H9 (cell line): ENCODE measurements around the gene TMC1. TPM values are rescaled to one million over a fixed set of nuclear protein-coding genes. Genes with fewer than 3 reads are reported as not detected.

Experiments
- DNase-seq: peaks from one replicate; pipeline ENCODE4 v3.0.0-alpha.2; 2017
- H2AFZ ChIP-seq: one replicate; pipeline ENCODE4 v1.6.1; 2013; ENCODE audit warnings: mild to moderate bottlenecking, low read length, control low read depth, moderate library complexity
- H2AK5ac ChIP-seq: 2 replicates; pipeline ENCODE4 v1.6.1; 2013; ENCODE audit warnings: low read length, control low read depth, mixed read lengths; ENCODE audit not compliant: insufficient read length
- H2BK120ac ChIP-seq: one replicate; pipeline ENCODE4 v1.6.1; 2013; ENCODE audit warnings: low read depth, mild to moderate bottlenecking, low read length, control low read depth, inconsistent platforms; ENCODE audit not compliant: poor library complexity, severe bottlenecking
- H2BK12ac ChIP-seq: 2 replicates; pipeline ENCODE4 v1.6.1; 2013; ENCODE audit warnings: low read length, control low read depth, mixed read lengths, low read depth; ENCODE audit not compliant: insufficient read length
- H2BK15ac ChIP-seq: 2 replicates; pipeline ENCODE4 v1.6.1; 2013; ENCODE audit warnings: low read depth, low read length, control low read depth
- H2BK20ac ChIP-seq: one replicate; pipeline ENCODE4 v1.6.1; 2013; ENCODE audit warnings: low read depth, mild to moderate bottlenecking, low read length, control low read depth, inconsistent platforms; ENCODE audit not compliant: poor library complexity, severe bottlenecking
- H2BK5ac ChIP-seq: 2 replicates; pipeline ENCODE4 v1.6.1; 2013; ENCODE audit warnings: low read length, control low read depth, mixed read lengths; ENCODE audit not compliant: insufficient read length
- H3K14ac ChIP-seq: 2 replicates; pipeline ENCODE4 v1.6.1; 2013; ENCODE audit warnings: low read length, control low read depth; ENCODE audit not compliant: insufficient read depth
- H3K18ac ChIP-seq: 2 replicates; pipeline ENCODE4 v1.6.1; 2013; ENCODE audit warnings: low read depth, mild to moderate bottlenecking, mixed read lengths, low read length, control low read depth; ENCODE audit not compliant: insufficient read length
- H3K23ac ChIP-seq: 2 replicates; pipeline ENCODE4 v1.6.1; 2013; ENCODE audit warnings: low read length, control low read depth, mixed read lengths, low read depth; ENCODE audit not compliant: insufficient read length
- H3K23me2 ChIP-seq: 2 replicates; pipeline ENCODE4 v1.6.1; 2013; ENCODE audit warnings: low read depth, mild to moderate bottlenecking, mixed read lengths, low read length, control low read depth; ENCODE audit not compliant: insufficient read length, poor library complexity, severe bottlenecking
- H3K27ac ChIP-seq: 2 replicates; pipeline ENCODE4 v1.5.1; 2013; ENCODE audit warnings: low read length, control low read depth, mixed read lengths, low read depth; ENCODE audit not compliant: insufficient read length
- H3K27me3 ChIP-seq: 2 replicates; pipeline ENCODE4 v1.6.1; 2013; ENCODE audit warnings: low read length, control low read depth, inconsistent platforms; ENCODE audit not compliant: insufficient read depth
- H3K4ac ChIP-seq: 2 replicates; pipeline ENCODE4 v1.6.1; 2013; ENCODE audit warnings: low read depth, mild to moderate bottlenecking, control low read depth, inconsistent platforms, low read length, moderate library complexity
- H3K4me1 ChIP-seq: 2 replicates; pipeline ENCODE4 v1.6.1; 2013; ENCODE audit warnings: low read length, control low read depth, inconsistent platforms; ENCODE audit not compliant: insufficient read depth
- H3K4me2 ChIP-seq: 2 replicates; pipeline ENCODE4 v1.6.1; 2013; ENCODE audit warnings: low read length, control low read depth, mixed read lengths; ENCODE audit not compliant: insufficient read length, insufficient read depth
- H3K56ac ChIP-seq: 2 replicates; pipeline ENCODE4 v1.6.1; 2013; ENCODE audit warnings: low read depth, mild to moderate bottlenecking, mixed read lengths, low read length, control low read depth; ENCODE audit not compliant: insufficient read length
- H3K79me1 ChIP-seq: 2 replicates; pipeline ENCODE4 v1.6.1; 2013; ENCODE audit warnings: low read depth, mild to moderate bottlenecking, moderate library complexity, low read length, control low read depth, inconsistent platforms; ENCODE audit not compliant: insufficient read depth, poor library complexity, severe bottlenecking
- H3K79me2 ChIP-seq: 2 replicates; pipeline ENCODE4 v1.6.1; 2013; ENCODE audit warnings: low read length, control low read depth, inconsistent platforms; ENCODE audit not compliant: insufficient read depth
- H3K9ac ChIP-seq: 2 replicates; pipeline ENCODE4 v1.6.1; 2013; ENCODE audit warnings: low read length, control low read depth, mixed read lengths; ENCODE audit not compliant: insufficient read length; ENCODE audit errors: extremely low read depth
- H3K9me3 ChIP-seq: one replicate; pipeline ENCODE4 v1.6.1; 2013; ENCODE audit warnings: low read depth, low read length, inconsistent platforms; ENCODE audit not compliant: control insufficient read depth
- H3T11ph ChIP-seq: one replicate; pipeline ENCODE4 v1.6.1; 2013; ENCODE audit warnings: mild to moderate bottlenecking, low read length, control low read depth, inconsistent platforms
- H4K20me1 ChIP-seq: one replicate; pipeline ENCODE4 v1.6.1; 2013; ENCODE audit not compliant: control insufficient read depth, insufficient read length, insufficient read depth
- H4K5ac ChIP-seq: 2 replicates; pipeline ENCODE4 v1.6.1; 2013; ENCODE audit warnings: low read depth, mild to moderate bottlenecking, mixed read lengths, low read length, control low read depth; ENCODE audit not compliant: insufficient read length
- H4K8ac ChIP-seq: replicated peaks from 2 replicates; pipeline ENCODE4 v1.6.1; 2013; ENCODE audit warnings: low read length, control low read depth, mixed read lengths, low read depth; ENCODE audit not compliant: insufficient read length
- H4K91ac ChIP-seq: 2 replicates; pipeline ENCODE4 v1.6.1; 2013; ENCODE audit warnings: low read depth, mild to moderate bottlenecking, moderate library complexity, mixed read lengths, low read length, control low read depth; ENCODE audit not compliant: insufficient read length
- H3K27ac Mint-ChIP-seq, 3 experiments: 2 replicates in 2 of 3; 3 replicates in 1 of 3; pipeline ENCODE4 v1.8.0; 2020 to 2021; ENCODE audit warnings: mixed read lengths in 3 of 3, mild to moderate bottlenecking in 1 of 3, moderate library complexity in 1 of 3
- H3K27me3 Mint-ChIP-seq: 2 replicates; pipeline ENCODE4 v1.8.0; 2021; ENCODE audit warnings: low read depth, mild to moderate bottlenecking, moderate library complexity, mixed read lengths
- H3K36me3 Mint-ChIP-seq, 3 experiments: 2 replicates in 2 of 3; 3 replicates in 1 of 3; pipeline ENCODE4 v1.8.0; 2020 to 2021; ENCODE audit warnings: low read depth in 3 of 3, mixed read lengths in 3 of 3; ENCODE audit not compliant: insufficient read depth in 1 of 3
- H3K4me1 Mint-ChIP-seq, 2 experiments: 2 replicates each; pipeline ENCODE4 v1.8.0; 2020; ENCODE audit warnings: mixed read lengths in 2 of 2
- H3K4me3 Mint-ChIP-seq, 2 experiments: 2 replicates in 1 of 2; 3 replicates in 1 of 2; pipeline ENCODE4 v1.8.0; 2020 to 2021; ENCODE audit warnings: mild to moderate bottlenecking in 2 of 2, mixed read lengths in 2 of 2, moderate library complexity in 1 of 2
- H3K9me3 Mint-ChIP-seq, 2 experiments: 2 replicates in 1 of 2; 3 replicates in 1 of 2; pipeline ENCODE4 v1.8.0; 2020; ENCODE audit warnings: mild to moderate bottlenecking in 2 of 2, mixed read lengths in 2 of 2, moderate library complexity in 1 of 2
- WGBS: extraction: QIAGEN DNeasy Blood & Tissue Kit; methylation state at CpG from one replicate; pipeline ENCODE4 v1.1.7; 2013; ENCODE audit warnings: missing lambda C conversion rate, low lambda C conversion rate, mixed read lengths; ENCODE audit not compliant: insufficient read length; ENCODE audit errors: extremely low coverage; 5-methylcytosine and 5-hydroxymethylcytosine counted together
- total RNA-seq: library from RNA; stranded (reverse); gene quantifications from 2 replicates; pipeline ENCODE4 v1.2.1, GENCODE V29; 2021
- TF ChIP-seq, protein P1 (sequence below): fragments of 200-600 bp; sonication (generic); conservative IDR thresholded peaks from 3 replicates; pipeline ENCODE4 v1.8.0; 2021; ENCODE audit warnings: antibody characterized with exemption, mild to moderate bottlenecking

Gene TMC1
- total RNA-seq, 1 experiment from 2014 or later, result 2.4 TPM

- no peak overlapping the region for H3K4me3 Mint-ChIP-seq
- H2BK12ac ChIP-seq, result no peak overlapping the region
- no peak overlapping the region for H3K18ac ChIP-seq
- H3T11ph ChIP-seq, result no peak overlapping the region
- H3K4me2 ChIP-seq, result no peak overlapping the region
- no peak overlapping the region for H3K4ac ChIP-seq
- no peaks in the 10 kb centered on the region for H3K4me1 ChIP-seq
- H3K27me3 ChIP-seq, result no peaks in the 10 kb centered on the region
- no peaks in the 10 kb centered on the region for H3K79me2 ChIP-seq
- H2BK20ac ChIP-seq, result no peak overlapping the region
- H2AFZ ChIP-seq, result no peak overlapping the region
- no peak overlapping the region for H3K27ac Mint-ChIP-seq
- TF ChIP-seq, protein P1, sequence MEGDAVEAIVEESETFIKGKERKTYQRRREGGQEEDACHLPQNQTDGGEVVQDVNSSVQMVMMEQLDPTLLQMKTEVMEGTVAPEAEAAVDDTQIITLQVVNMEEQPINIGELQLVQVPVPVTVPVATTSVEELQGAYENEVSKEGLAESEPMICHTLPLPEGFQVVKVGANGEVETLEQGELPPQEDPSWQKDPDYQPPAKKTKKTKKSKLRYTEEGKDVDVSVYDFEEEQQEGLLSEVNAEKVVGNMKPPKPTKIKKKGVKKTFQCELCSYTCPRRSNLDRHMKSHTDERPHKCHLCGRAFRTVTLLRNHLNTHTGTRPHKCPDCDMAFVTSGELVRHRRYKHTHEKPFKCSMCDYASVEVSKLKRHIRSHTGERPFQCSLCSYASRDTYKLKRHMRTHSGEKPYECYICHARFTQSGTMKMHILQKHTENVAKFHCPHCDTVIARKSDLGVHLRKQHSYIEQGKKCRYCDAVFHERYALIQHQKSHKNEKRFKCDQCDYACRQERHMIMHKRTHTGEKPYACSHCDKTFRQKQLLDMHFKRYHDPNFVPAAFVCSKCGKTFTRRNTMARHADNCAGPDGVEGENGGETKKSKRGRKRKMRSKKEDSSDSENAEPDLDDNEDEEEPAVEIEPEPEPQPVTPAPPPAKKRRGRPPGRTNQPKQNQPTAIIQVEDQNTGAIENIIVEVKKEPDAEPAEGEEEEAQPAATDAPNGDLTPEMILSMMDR, result no peak
- no peaks in the 10 kb centered on the region for H3K23me2 ChIP-seq
- no peak overlapping the region for H4K8ac ChIP-seq
- no peak overlapping the region for H3K23ac ChIP-seq
- H3K4me1 Mint-ChIP-seq, result peaks cover 18 to 24% of the 10 kb centered on the region in 2 experiments
- H3K27ac ChIP-seq, result no peak overlapping the region
- no peak overlapping the region for H4K5ac ChIP-seq
- no peaks in the 10 kb centered on the region for H3K9me3 Mint-ChIP-seq
- DNase-seq, result no peak
- H3K9me3 ChIP-seq, result no peaks in the 10 kb centered on the region
- H3K27me3 Mint-ChIP-seq, result no peaks in the 10 kb centered on the region
- H4K91ac ChIP-seq, result no peak overlapping the region
- no peak overlapping the region for H2BK5ac ChIP-seq
- no peak overlapping the region for H3K14ac ChIP-seq
- no peaks in the 10 kb centered on the region for H3K36me3 Mint-ChIP-seq
- H2AK5ac ChIP-seq, result no peak overlapping the region
- H3K56ac ChIP-seq, result no peak overlapping the region
- no peak overlapping the region for H2BK120ac ChIP-seq
- H4K20me1 ChIP-seq, result no peaks in the 10 kb centered on the region
- no peak overlapping the region for H3K9ac ChIP-seq
- H2BK15ac ChIP-seq, result no peak overlapping the region
- WGBS, result no CpG with 5 or more reads among the region's 1 CpG
- no peaks in the 10 kb centered on the region for H3K79me1 ChIP-seq
These were observed 313.6 kb downstream of the TMC1 start for GRCh38 chr9:72834994-72835393.
